ENCODE measurements around the gene ZNF792.
"Not testable (repeated sequence)": the region's sequence is repeated elsewhere in the genome, so short reads cannot be mapped to it uniquely, and the experiment has no call there.

ZNF792 gene

DNA sequence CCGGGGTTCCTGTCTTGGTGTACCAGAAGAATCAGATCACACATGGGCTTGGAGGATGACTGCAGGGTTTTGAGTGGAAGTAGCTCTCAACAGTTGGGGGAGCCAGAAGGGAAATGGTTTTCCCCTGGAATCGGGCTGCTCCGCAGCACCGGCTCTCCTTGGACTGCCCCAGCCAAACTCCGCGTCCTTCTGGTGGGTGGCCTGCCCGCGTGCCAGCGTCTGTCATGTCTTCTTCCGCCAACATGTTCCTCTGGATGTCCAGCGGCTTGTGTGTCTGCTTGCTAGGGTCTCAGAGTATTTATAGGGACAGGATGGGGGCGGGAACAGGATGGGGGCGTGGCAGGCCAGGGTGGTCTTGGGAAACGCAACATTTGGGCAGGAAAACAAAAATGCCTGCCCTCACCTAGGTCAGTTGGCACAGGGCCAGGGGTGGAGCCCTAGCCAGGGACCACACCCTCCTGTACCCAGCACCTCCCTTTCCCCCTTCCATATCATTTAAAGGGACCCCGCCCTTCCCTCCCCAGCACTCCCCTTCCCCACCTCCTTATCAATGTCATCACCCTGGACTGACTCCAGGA is 38.7 kb downstream of the ZNF792 start:
- no peak for DNase-seq (ENCODE audit: low read depth in 2 of 2)

DNA sequence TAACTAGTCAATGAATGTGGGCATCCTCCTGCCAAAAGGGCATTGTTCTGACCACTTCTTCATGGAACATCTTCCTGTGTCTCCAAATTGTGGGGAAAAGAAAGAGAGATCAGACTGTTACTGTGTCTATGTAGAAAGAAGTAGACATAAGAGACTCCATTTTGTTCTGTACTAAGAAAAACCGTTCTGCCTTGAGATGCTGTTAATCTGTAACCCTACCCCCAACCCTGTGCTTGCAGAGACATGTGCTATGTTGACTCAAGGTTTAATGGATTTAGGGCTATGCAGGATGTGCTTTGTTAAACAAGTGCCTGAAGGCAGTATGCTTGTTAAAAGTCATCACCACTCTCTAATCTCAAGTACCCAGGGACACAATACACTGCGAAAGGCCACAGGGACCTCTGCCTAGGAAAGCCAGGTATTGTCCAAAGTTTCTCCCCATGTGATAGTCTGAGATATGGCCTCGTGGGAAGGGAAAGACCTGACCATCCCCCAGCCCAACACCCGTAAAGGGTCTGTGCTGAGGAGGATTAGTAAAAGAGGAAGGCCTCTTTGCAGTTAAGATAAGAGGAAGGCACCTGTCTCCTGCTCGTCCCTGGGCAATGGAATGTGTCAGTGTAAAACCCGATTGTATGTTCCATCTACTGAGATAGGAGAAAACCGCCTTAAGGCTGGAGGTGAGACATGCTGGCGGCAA is 43.8 kb downstream of the ZNF792 start:
- DNase-seq (ENCODE audit: low read depth in 2 of 2), result not testable (repeated sequence)

DNA sequence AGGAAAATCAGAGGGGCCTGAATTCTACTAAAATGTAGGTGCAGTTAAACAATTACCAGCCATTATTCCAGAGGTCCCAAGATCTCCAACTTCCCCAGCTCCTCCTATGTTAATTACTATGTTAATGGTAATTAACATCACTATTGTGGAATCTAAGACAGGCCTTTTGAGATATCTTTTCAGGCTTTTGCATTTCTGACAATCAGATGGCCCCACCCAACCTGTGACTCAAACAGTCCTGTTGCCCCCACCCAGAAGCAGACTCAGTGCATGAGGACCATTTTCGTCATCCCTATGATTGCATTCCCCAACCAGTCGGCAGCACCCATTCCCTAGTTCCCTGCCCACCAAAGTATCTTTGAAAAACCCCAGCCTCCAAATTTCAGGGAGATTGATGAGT is 45.8 kb downstream of the ZNF792 start:
- no peak for DNase-seq (ENCODE audit: low read depth in 2 of 2)

DNA sequence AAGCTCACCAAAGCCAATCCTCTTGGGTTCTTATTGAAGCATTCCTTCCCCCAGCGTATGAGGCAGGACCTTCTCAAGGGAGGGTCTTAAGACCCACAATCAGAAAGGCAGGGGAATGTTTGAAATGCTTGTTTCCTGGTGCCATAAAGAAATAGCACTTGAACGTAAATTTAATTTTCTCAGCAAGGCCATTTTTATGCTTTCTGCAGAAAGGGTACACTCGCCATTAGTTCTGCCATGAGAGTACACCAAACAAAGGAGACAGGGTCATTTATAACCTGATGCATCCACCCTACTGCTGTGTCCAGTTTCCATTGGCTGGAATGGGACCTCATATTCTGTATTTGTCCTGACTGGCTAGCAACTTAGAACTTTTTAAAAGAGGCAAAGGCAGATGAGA is 46.9 kb downstream of the ZNF792 start:
- DNase-seq (ENCODE audit: low read depth in 2 of 2), result not testable (repeated sequence)

DNA sequence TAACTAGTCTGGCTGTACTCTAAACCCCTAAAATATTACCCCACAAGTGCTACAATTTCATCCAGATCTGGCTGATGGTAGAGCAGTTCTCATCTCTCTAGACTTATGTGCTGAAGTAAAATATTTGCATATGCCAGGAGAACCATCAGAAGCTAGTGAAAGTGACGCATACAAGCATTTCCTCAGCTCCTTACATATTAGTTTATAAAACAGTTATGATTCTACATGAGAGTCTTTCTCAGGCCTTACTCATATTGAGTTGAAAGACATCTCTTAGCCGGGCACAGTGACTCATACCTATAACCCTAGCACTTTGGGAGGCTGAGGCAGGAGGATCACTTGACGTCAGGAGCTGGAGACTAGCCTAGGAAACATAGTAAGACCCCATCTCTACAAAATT is 53.3 kb downstream of the ZNF792 start:
- no peak for DNase-seq (ENCODE audit: low read depth in 2 of 2)
